ENCODE measurements around the gene ISM1.

The ISM1 gene

DNA sequence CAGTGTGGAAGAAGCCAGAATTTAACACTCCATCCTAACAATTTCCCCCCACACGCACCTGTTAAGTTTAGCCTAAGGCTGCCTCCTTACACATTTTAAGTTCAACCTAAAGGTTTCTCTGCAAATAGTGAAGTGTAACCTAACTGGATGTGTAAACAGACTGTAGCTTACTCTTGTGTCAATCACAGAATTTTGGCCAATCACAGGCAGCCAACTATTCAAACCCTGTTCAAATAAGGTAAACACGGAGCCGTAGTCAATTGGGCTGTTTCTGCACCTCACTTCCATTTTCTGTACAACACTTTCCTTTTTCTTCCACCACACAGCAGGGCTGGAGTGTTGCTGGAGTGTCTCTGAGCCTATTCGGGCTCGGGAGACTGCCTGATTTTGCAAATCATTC is 92.1 kb downstream of the ISM1 start:
- DNase-seq (ENCODE audit: low spot score): no peak

- DNase-seq (ENCODE audit: low spot score): no peak
Measured at GRCh38 chr20:13317439-13317838, 96.4 kb downstream of the ISM1 start.

- DNase-seq (ENCODE audit: low spot score): no peak
Measured at GRCh38 chr20:13318871-13319521, 97.9 kb downstream of the ISM1 start.

GRCh38 chr20:13320702-13321101 is 99.6 kb downstream of the ISM1 start:
- no peak for DNase-seq (ENCODE audit: low spot score)

GRCh38 chr20:13321416-13321815 is 100.3 kb downstream of the ISM1 start:
- no peak for DNase-seq (ENCODE audit: low spot score)

DNA sequence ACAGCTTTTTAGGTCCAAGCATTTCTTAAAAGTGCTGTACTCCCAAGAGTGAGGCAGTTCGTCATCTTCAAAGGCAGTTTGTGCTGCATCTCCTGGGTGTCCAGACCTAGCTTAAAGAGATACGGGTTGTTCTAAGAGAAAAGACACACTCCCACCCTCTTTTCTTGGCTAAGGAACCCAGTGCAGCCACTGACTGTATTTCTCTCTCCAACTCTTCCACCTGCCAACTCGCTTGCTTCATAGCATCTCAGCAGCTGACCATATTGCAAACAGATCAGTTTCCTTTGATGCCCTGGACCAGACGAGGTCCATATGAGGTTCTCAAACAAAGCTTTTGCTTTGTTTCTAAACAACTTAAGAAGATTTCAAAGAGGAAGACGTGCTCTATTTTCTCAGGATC is 101.1 kb downstream of the ISM1 start:
- no peak for DNase-seq (ENCODE audit: low spot score)

DNA sequence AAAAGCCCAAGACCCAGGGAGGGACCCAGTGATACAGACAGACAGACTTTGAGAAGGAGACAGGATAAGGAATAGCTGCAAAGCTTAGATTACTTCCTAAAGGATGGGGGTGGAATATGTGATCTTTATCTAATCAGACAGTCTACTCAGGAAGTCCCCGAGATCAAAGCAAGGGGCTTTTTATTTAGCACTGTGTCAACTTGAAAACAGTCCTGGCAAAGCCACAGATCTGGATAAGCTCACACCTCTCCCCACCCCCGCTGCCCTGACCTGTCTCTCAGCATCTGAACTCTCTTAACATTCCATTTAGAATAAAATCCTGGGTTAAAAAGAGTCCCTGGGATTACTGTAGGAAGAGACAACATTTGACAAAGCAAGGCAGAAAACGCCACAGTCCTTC is 101.5 kb downstream of the ISM1 start:
- no peak for DNase-seq (ENCODE audit: low spot score)

GRCh38 chr20:13325033-13325432 is 104.0 kb downstream of the ISM1 start:
- no peak for DNase-seq (ENCODE audit: low spot score)

GRCh38 chr20:13325796-13326340 is 104.8 kb downstream of the ISM1 start:
- no peak for DNase-seq (ENCODE audit: low spot score)

GRCh38 chr20:13331536-13331935 is 110.5 kb downstream of the ISM1 start:
- no peak for DNase-seq (ENCODE audit: low spot score)

DNA sequence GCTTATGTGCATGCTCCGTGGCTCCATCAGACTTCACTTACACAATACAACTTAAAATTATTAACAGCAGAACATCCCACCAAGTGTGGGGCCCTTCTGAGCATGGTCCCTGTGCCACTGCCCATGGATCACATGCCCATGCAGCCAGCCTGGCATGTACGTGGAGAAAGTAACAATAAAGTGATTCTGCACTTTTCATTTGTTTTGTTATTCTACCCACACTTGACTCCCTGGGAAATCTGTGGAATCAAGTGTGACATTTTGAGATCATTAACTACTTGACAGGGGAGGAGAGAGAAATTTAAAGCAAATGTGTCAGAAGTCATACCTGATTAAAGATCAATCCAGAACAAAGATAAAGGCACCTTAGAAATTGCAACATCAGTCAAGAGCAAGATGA is 112.0 kb downstream of the ISM1 start:
- no peak for DNase-seq (ENCODE audit: low spot score)

- DNase-seq (ENCODE audit: low spot score): no peak
Measured at GRCh38 chr20:13333793-13334192, 112.7 kb downstream of the ISM1 start.

- DNase-seq (ENCODE audit: low spot score): no peak
Measured at GRCh38 chr20:13336308-13337089, 115.4 kb downstream of the ISM1 start.

DNA sequence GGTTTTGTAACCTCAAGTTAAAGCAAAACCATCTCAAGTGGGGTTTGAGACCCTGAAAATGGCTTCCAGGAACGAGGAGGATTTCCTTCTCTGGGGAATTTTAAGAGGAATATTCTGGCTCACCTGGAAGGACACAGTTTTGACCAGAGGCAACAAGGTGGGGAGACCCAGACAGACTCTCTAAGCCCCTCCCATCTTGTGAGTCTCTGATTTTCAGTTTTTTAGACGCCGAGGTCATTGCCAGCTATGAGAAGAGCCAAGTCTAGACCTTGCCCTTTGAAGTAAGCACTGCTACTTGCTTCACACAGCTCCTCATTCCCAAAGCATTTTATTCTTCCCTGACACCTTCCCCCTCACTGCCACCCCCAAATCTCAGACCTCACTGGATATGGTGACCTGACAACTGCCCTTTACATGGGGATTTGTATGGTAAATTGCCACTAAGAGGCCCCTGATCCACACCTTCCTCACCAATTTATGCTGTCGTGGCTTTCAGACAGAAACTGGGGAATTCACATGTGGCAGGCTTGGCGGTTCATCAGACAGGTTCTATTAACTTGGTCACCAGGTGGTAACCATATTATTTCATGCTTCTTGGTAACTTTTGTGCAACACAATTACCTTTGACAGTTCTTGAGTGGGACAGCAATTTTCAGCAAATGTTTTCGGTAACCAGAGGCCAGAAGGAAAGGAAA is 116.2 kb downstream of the ISM1 start:
- no peak for DNase-seq (ENCODE audit: low spot score)

- DNase-seq (ENCODE audit: low spot score): no peak
Measured at GRCh38 chr20:13338097-13338661, 117.1 kb downstream of the ISM1 start.

GRCh38 chr20:13338999-13339411 is 117.9 kb downstream of the ISM1 start:
- no peak for DNase-seq (ENCODE audit: low spot score)

GRCh38 chr20:13340088-13340487 is 119.0 kb downstream of the ISM1 start:
- no peak for DNase-seq (ENCODE audit: low spot score)

- no peak for DNase-seq (ENCODE audit: low spot score)
Measured at GRCh38 chr20:13341737-13342393, 120.8 kb downstream of the ISM1 start.

DNA sequence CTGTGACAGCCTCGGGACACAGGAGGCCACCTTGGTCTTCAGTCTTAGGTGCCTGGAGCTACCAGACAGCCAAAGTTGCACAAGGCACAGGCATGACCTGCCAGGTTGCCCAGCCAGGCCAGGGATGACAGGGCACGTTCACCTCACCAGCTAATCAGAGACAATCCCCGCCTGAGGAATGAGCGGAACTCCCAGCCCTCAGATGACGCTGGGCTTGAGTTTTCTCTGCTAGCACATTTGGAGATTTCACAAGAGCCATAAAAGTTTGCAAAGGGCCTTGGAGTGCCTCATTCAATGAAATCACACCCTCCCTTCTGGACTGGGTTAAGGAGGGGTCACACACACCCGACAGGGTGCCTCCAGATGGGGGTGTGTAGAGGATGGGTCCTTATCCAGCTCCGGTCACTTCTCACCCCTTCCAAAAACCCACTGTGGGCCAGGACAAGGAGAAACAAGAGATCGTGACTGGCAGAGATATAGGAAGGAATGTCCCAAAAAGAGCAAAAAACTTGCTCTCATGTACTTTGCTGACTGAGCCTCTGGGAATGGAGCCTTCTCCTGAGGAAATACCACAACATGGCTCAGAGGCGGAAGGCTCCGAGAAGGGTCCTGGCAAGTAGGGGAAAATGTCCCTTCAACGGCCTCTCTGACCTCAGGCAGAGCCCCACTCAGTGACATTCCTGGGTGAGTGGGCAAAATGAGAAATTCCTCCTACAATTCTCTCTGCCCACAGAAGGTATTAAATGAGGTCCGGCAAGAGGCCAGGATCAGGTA is 121.6 kb downstream of the ISM1 start:
- no peak for DNase-seq (ENCODE audit: low spot score)

DNA sequence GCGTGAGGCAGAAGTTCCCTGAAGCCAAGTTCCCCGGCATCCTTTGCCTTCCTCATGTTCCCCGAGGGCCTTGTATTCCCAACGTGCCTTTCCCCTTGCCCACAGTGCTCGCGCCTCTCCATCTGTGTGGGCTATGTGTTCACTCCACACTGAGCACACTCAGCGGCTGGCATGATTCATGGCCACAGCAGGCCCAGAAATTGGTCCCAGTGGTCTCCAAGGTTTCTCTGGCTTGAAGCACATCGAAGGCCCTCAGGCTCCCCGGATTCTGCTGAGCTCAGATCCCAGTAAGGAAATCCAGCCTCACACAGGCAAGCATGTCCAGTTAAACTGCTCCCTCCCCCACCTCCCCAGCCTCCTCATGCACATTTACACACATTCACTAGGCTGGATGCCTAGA is 123.6 kb downstream of the ISM1 start:
- DNase-seq (ENCODE audit: low spot score): no peak

All from globus pallidus (tissue), 1 donor.